ENCODE data around the gene SAMD10. TPM values are rescaled to one million over a fixed set of nuclear protein-coding genes. Genes with fewer than 3 reads are reported as not detected.

The SAMD10 gene
- total and polyA plus RNA-seq, 2 of the 8 experiments (the other 6 are each of a cell fraction or from before 2014, with no cell fraction given) = 3.0 to 5.2 TPM

- TF ChIP-seq USF2 (IDR thresholded peaks at IDR 0.05; ENCODE audit: low read length) = no peak
- no peak for TF ChIP-seq BACH1 (IDR thresholded peaks at IDR 0.05; ENCODE audit: low read length)
- no peak for TF ChIP-seq SIX5 (IDR thresholded peaks at IDR 0.05; ENCODE audit: low read depth, low read length)
- TF ChIP-seq CHD2 (IDR thresholded peaks at IDR 0.05; ENCODE audit: low read length) = no peak
- TF ChIP-seq EZH2 (IDR thresholded peaks at IDR 0.05; ENCODE audit: low read depth, low read length, severe bottlenecking) = no peak
- no peak for TF ChIP-seq TEAD4 (IDR thresholded peaks at IDR 0.05; ENCODE audit: low read depth, low read length)
- TF ChIP-seq GABPA (IDR thresholded peaks at IDR 0.05; ENCODE audit: borderline replicate concordance, insufficient read depth, low read length) = no peak
- no peak for TF ChIP-seq SP4 (IDR thresholded peaks at IDR 0.05; ENCODE audit: low read length)
- no peak for TF ChIP-seq TCF12 (IDR thresholded peaks at IDR 0.05; ENCODE audit: low read depth, low read length)
Measured at GRCh38 chr20:63945031-63945658, 34.3 kb downstream of the SAMD10 start (continued).

All from H1 (cell line).